KMS-11 (cell line): Measurements from ENCODE around the gene SEL1L3.

Experiments used
- H2AFZ ChIP-seq: fragments of 200-600 bp; sonication (generic); 2 replicates; pipeline ENCODE4 v1.6.1; 2016; ENCODE audit warnings: antibody characterized with exemption, mixed run types, low read depth
- H3K27ac ChIP-seq: fragments of 200-600 bp; sonication (generic); 2 replicates; pipeline ENCODE4 v1.6.1; 2016; ENCODE audit warnings: mild to moderate bottlenecking, mixed run types
- H3K27me3 ChIP-seq: fragments of 200-600 bp; sonication (generic); 2 replicates; pipeline ENCODE4 v1.6.1; 2017; ENCODE audit warnings: mild to moderate bottlenecking, low read depth, mixed run types, moderate library complexity; ENCODE audit not compliant: insufficient read depth
- H3K36me3 ChIP-seq: fragments of 200-600 bp; sonication (generic); 2 replicates; pipeline ENCODE4 v1.6.1; 2017; ENCODE audit warnings: mild to moderate bottlenecking, mixed run types; ENCODE audit not compliant: insufficient read depth
- H3K4me1 ChIP-seq: fragments of 200-600 bp; sonication (generic); 2 replicates; pipeline ENCODE4 v1.6.1; 2016; ENCODE audit warnings: mild to moderate bottlenecking, low read depth, mixed run types; ENCODE audit not compliant: poor library complexity, severe bottlenecking
- H3K4me2 ChIP-seq: fragments of 200-600 bp; sonication (generic); 2 replicates; pipeline ENCODE4 v1.7.0; 2016; ENCODE audit warnings: mild to moderate bottlenecking, mixed run types
- H3K4me3 ChIP-seq: fragments of 200-600 bp; sonication (generic); IDR thresholded peaks from 2 replicates; pipeline ENCODE4 v1.6.1; 2017; ENCODE audit warnings: low read depth, low read length, mixed read lengths; ENCODE audit not compliant: insufficient read depth
- H3K79me2 ChIP-seq: fragments of 200-600 bp; sonication (generic); 2 replicates; pipeline ENCODE4 v1.6.1; 2016; ENCODE audit warnings: low read depth, mixed run types; ENCODE audit not compliant: insufficient read depth
- H3K9ac ChIP-seq: fragments of 200-600 bp; sonication (generic); 2 replicates; pipeline ENCODE4 v1.6.1; 2016; ENCODE audit warnings: mild to moderate bottlenecking, mixed run types
- H4K20me1 ChIP-seq: fragments of 200-600 bp; sonication (generic); 2 replicates; pipeline ENCODE4 v1.6.1; 2016; ENCODE audit warnings: mild to moderate bottlenecking, mixed run types; ENCODE audit not compliant: insufficient read depth
- TF ChIP-seq, protein P1 (sequence below): fragments of 200-600 bp; sonication (generic); conservative IDR thresholded peaks from 2 replicates; pipeline ENCODE4 v1.6.1; 2017; ENCODE audit warnings: low read depth, mild to moderate bottlenecking, antibody characterized with exemption, low read length, moderate library complexity, mixed read lengths

The SEL1L3 gene

DNA sequence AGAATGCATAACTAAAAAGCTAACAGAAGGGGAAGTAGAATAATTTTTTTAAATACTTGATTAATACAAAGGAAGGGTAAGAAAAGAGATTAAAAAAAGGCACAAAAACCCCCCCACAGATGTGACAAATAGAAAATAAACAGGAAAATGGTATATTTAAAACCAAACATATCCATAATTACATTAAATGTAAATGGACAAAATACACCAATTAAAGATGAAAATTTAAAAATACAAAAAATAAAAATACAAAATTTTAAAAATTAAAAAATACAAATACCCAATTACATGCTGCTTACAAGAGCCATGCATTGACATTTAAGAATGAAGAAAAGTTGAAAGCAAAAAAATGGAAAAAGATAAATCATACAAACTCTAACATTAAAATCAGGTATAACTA, 86.0 kb downstream of the SEL1L3 start:
- H4K20me1 ChIP-seq: no peaks in the 10 kb centered on the region
- no peaks in the 10 kb centered on the region for H3K36me3 ChIP-seq
- TF ChIP-seq, protein P1, sequence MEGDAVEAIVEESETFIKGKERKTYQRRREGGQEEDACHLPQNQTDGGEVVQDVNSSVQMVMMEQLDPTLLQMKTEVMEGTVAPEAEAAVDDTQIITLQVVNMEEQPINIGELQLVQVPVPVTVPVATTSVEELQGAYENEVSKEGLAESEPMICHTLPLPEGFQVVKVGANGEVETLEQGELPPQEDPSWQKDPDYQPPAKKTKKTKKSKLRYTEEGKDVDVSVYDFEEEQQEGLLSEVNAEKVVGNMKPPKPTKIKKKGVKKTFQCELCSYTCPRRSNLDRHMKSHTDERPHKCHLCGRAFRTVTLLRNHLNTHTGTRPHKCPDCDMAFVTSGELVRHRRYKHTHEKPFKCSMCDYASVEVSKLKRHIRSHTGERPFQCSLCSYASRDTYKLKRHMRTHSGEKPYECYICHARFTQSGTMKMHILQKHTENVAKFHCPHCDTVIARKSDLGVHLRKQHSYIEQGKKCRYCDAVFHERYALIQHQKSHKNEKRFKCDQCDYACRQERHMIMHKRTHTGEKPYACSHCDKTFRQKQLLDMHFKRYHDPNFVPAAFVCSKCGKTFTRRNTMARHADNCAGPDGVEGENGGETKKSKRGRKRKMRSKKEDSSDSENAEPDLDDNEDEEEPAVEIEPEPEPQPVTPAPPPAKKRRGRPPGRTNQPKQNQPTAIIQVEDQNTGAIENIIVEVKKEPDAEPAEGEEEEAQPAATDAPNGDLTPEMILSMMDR: no peak
- H3K27me3 ChIP-seq: no peaks in the 10 kb centered on the region
- H3K9ac ChIP-seq: no peak overlapping the region
- H3K4me1 ChIP-seq: no peaks in the 10 kb centered on the region
- no peak overlapping the region for H2AFZ ChIP-seq
- H3K79me2 ChIP-seq: no peaks in the 10 kb centered on the region
- no peak overlapping the region for H3K4me3 ChIP-seq
- no peak overlapping the region for H3K27ac ChIP-seq
- no peak overlapping the region for H3K4me2 ChIP-seq

DNA sequence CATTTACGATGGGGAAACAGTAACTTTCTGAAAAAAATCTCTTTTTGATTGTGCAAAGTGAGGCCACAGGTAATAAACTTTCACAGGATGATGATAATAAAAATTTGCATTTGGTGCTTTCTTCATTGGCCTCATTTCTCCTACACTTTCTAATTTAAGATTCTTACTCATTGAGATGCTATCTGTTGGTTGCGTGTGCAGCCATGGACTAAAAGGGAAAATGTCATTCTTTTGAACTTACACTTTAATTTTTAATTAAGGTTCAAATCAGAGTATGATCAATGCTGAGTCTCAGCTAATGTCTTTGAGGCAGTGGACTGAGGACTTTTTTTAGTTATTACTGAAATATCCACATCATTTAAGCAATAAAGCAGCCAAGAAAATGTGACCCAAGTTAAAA, 87.6 kb downstream of the SEL1L3 start:
- no peak overlapping the region for H3K4me2 ChIP-seq
- H3K27me3 ChIP-seq: no peaks in the 10 kb centered on the region
- H3K9ac ChIP-seq: no peak overlapping the region
- no peak overlapping the region for H3K27ac ChIP-seq
- no peaks in the 10 kb centered on the region for H3K79me2 ChIP-seq
- H3K36me3 ChIP-seq: no peaks in the 10 kb centered on the region
- H3K4me3 ChIP-seq: no peak overlapping the region
- TF ChIP-seq, protein P1: no peak
- H2AFZ ChIP-seq: no peak overlapping the region
- H3K4me1 ChIP-seq: no peaks in the 10 kb centered on the region
- H4K20me1 ChIP-seq: no peaks in the 10 kb centered on the region

DNA sequence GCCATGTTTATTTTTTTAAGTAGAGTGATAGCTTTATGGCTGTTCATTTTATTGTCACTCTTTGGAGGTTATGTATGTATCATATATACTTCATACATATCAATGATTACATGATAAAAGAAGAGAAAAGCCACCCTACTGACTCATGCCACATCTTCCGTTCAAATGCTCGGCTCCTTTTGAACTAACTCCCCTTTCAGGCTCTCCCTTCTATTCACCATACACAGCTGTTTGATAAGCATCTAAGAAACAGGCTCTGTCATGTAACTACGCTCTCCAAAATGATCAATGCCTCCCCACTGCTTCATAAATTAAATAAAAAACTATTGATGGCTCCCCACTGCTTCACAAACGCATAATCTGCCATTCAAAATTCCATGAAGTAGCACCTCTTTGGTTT, 89.4 kb downstream of the SEL1L3 start:
- H3K4me3 ChIP-seq: no peak overlapping the region
- no peaks in the 10 kb centered on the region for H4K20me1 ChIP-seq
- no peak overlapping the region for H3K4me2 ChIP-seq
- no peaks in the 10 kb centered on the region for H3K4me1 ChIP-seq
- H3K79me2 ChIP-seq: no peaks in the 10 kb centered on the region
- H3K27me3 ChIP-seq: no peaks in the 10 kb centered on the region
- H3K27ac ChIP-seq: no peak overlapping the region
- no peaks in the 10 kb centered on the region for H3K36me3 ChIP-seq
- H3K9ac ChIP-seq: no peak overlapping the region
- no peak overlapping the region for H2AFZ ChIP-seq
- TF ChIP-seq, protein P1: no peak

GRCh38 chr4:25771672-25772071, 91.1 kb downstream of the SEL1L3 start:
- Histone ChIP-seq H3K27ac (no peak overlapping the region), H3K27me3 (no peaks in the 10 kb centered on the region), H3K79me2 (no peaks in the 10 kb centered on the region), H3K36me3 (no peaks in the 10 kb centered on the region), H2AFZ (no peak overlapping the region), H3K4me1 (no peaks in the 10 kb centered on the region), H3K4me3 (no peak overlapping the region), H3K9ac (no peak overlapping the region), H4K20me1 (no peaks in the 10 kb centered on the region), H3K4me2 (no peak overlapping the region)
- TF ChIP-seq, protein P1: no peak
